Activated CD8-positive, alpha-beta T cell treated with anti-CD3 and anti-CD28 coated beads for 36 hours (primary cell): Measurements from ENCODE around the gene RPS6KA2. TPM values are rescaled to one million over a fixed set of nuclear protein-coding genes. Genes with fewer than 3 reads are reported as not detected.

Experiments
- ATAC-seq: fragments of 200-7000 bp; cut with Tn5 transposase; one replicate; pipeline ENCODE4 v1.10.0; 2021; ENCODE audit warnings: mild to moderate bottlenecking, moderate library complexity
- CTCF ChIA-PET: fragments of 350-600 bp; sonication (Branson Sonifier 250); formaldehyde crosslinking; loops from one replicate; lab custom pipeline; 2021; ENCODE audit warnings: antibody characterized with exemption; lab: Charles Lee
- POLR2A ChIA-PET: fragments of 350-600 bp; sonication (Branson Sonifier 250); formaldehyde crosslinking; loops from one replicate; lab custom pipeline; 2021; ENCODE audit warnings: antibody characterized with exemption; lab: Charles Lee
- DNase-seq: peaks from one replicate; pipeline ENCODE4 v3.0.0-alpha.2; 2020
- H3K27ac Mint-ChIP-seq: one replicate; pipeline ENCODE4 v1.8.0; 2021; ENCODE audit warnings: mild to moderate bottlenecking, mixed read lengths
- H3K27me3 Mint-ChIP-seq: one replicate; pipeline ENCODE4 v1.8.0; 2021; ENCODE audit warnings: mixed read lengths
- H3K36me3 Mint-ChIP-seq: one replicate; pipeline ENCODE4 v1.8.0; 2021; ENCODE audit warnings: low read depth, mixed read lengths
- H3K4me1 Mint-ChIP-seq: one replicate; pipeline ENCODE4 v1.8.0; 2021; ENCODE audit warnings: low read depth, mixed read lengths
- H3K4me3 Mint-ChIP-seq: one replicate; pipeline ENCODE4 v1.8.0; 2021; ENCODE audit warnings: mild to moderate bottlenecking, moderate library complexity, mixed read lengths
- H3K9me3 Mint-ChIP-seq: one replicate; pipeline ENCODE4 v1.8.0; 2021; ENCODE audit warnings: mixed read lengths
- intact Hi-C: fragments of 100-400 bp; cut with micrococcal nuclease; formaldehyde crosslinking; loops from one replicate; pipeline ENCODE4 v1.10.0; 2022
- total RNA-seq, 2 experiments: library from RNA; stranded (reverse); gene quantifications; one replicate each; pipeline ENCODE4 v1.2.3, GENCODE V29; 2021
- TF ChIP-seq, protein P1 (sequence below): fragments of 200-600 bp; IDR thresholded peaks from one replicate; pipeline ENCODE4 v1.8.0; 2022; ENCODE audit warnings: antibody characterized with exemption, mild to moderate bottlenecking

The RPS6KA2 gene
- total RNA-seq, 2 experiments from 2014 or later = 5.8 TPM

DNA sequence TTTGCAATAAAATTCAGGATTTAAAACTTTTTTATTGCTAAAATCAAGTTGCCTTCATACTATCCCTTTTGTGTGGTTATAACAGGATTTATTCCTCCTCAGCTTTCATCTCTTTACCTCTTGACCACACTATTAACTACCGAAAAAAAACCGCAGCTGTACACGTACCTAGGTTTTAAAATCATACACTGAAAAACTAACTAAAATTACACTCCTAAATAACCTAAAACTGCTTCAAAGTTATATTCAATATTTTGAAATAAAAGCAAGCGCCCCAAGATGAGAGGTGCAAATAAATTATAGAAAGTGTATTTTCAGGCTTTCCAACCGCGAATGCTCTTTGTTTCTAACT, 245.7 kb downstream of the RPS6KA2 start:
- ChIA-PET POLR2A (no interaction called here), CTCF (interaction anchor here (0.7 to 7.5 kb wide), 39 partner anchors 8 to 143 kb away, joined by 3 to 74 read pairs (median 5); partner anchors contain the start of genes PRR18 and SFT2D1)
- peak overlapping the region; percentile 60 for H3K27ac Mint-ChIP-seq
- intact Hi-C loops = loop anchor here (5.0 kb wide), 2 partner anchors 39 to 69 kb away; partner anchors contain the start of gene SFT2D1
- H3K4me3 Mint-ChIP-seq = peak overlapping the region; percentile 82
- TF ChIP-seq, protein P1, sequence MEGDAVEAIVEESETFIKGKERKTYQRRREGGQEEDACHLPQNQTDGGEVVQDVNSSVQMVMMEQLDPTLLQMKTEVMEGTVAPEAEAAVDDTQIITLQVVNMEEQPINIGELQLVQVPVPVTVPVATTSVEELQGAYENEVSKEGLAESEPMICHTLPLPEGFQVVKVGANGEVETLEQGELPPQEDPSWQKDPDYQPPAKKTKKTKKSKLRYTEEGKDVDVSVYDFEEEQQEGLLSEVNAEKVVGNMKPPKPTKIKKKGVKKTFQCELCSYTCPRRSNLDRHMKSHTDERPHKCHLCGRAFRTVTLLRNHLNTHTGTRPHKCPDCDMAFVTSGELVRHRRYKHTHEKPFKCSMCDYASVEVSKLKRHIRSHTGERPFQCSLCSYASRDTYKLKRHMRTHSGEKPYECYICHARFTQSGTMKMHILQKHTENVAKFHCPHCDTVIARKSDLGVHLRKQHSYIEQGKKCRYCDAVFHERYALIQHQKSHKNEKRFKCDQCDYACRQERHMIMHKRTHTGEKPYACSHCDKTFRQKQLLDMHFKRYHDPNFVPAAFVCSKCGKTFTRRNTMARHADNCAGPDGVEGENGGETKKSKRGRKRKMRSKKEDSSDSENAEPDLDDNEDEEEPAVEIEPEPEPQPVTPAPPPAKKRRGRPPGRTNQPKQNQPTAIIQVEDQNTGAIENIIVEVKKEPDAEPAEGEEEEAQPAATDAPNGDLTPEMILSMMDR = no peak
- no peaks in the 10 kb centered on the region for H3K36me3 Mint-ChIP-seq
- H3K27me3 Mint-ChIP-seq = no peaks in the 10 kb centered on the region
- ATAC-seq (no peak), DNase-seq (no peak)
- peaks cover 7% of the 10 kb centered on the region for H3K4me1 Mint-ChIP-seq
- no peaks in the 10 kb centered on the region for H3K9me3 Mint-ChIP-seq

DNA sequence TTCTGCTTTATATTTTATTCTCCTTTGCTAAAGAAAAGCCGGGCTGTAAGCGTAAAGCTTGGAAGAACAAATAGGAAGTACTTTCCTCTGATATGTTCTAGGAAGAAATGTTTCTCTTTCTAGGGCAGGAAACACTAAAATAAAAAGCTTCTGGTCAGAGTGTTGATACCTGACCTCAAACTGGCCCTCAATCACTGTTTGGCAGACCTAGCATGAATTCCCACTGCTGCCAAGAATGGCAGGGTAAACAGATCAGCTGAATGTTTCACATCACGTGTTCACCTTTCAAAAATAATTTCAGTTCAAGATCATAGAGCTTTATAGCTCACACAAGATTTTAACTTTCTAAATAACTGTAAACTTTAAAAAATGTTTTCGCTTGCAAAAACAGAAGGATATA, 247.3 kb downstream of the RPS6KA2 start:
- ATAC-seq (no peak), DNase-seq (no peak)
- intact Hi-C loops = loop anchor here (5.0 kb wide), 2 partner anchors 37 to 67 kb away; partner anchors contain the start of gene SFT2D1
- H3K4me1 Mint-ChIP-seq = peaks cover 16% of the 10 kb centered on the region
- no peak overlapping the region for H3K27ac Mint-ChIP-seq
- POLR2A ChIA-PET = no interaction called here
- H3K9me3 Mint-ChIP-seq = no peaks in the 10 kb centered on the region
- H3K36me3 Mint-ChIP-seq = no peaks in the 10 kb centered on the region
- TF ChIP-seq, protein P1 = no peak
- no peak overlapping the region for H3K4me3 Mint-ChIP-seq
- CTCF ChIA-PET = interaction anchor here (0.7 to 7.5 kb wide), 9 partner anchors 9 to 104 kb away, joined by 3 to 74 read pairs (median 8); partner anchors contain the start of gene SFT2D1
- no peaks in the 10 kb centered on the region for H3K27me3 Mint-ChIP-seq

DNA sequence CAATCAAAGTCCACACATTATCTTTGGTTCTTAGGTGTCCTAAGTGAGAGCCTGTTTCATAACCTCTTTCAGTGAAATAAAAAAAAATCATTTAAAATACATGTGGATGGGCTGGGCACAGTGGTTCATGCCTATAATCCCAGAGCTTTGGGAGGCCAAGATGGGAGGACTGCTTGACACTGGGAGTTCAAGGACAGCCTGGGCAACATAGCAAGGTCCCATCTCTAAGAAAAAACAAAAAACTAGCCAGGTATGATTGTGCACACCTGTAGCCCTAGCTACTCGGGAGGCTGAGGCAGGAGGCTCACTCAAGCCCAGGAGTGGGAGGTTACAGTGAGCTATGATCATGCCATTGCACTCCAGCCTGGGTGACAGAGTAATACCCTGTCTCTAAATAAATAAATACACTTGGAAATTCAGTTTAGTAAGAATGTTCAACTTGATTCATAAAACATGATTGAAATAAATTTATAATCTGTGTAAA, 247.9 kb downstream of the RPS6KA2 start:
- Mint-ChIP-seq H3K4me1 (peaks cover 14% of the 10 kb centered on the region), H3K9me3 (no peaks in the 10 kb centered on the region), H3K36me3 (no peaks in the 10 kb centered on the region), H3K4me3 (no peak overlapping the region), H3K27ac (no peak overlapping the region), H3K27me3 (no peaks in the 10 kb centered on the region)
- TF ChIP-seq, protein P1 = no peak
- ChIA-PET CTCF (interaction anchor here (0.9 to 7.5 kb wide), 8 partner anchors 8 to 103 kb away, joined by 3 to 74 read pairs (median 5); no protein-coding TSS in a partner anchor), POLR2A (no interaction called here)
- DNase-seq (no peak), ATAC-seq (no peak)
- intact Hi-C loops = no loop called here

DNA sequence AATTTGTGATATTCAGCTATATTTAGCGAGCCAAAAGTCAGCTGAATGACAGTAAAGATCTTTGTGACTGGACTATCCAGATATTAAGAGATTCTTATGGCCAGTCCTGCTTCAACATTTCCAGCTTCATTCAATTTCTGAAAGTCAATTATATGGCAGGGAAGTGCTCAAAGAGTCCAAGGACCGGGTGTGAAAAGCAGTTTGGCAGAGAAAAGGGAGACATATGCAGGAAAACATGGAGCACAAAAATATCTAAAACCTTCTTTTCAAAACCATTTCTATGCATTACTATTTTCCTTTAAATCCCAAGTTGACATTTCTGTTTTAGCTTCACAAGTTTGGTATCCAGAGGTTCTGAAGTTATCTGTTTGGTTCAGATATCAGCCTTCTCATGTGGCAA, 249.3 kb downstream of the RPS6KA2 start:
- no peak overlapping the region for H3K4me3 Mint-ChIP-seq
- H3K27me3 Mint-ChIP-seq = no peaks in the 10 kb centered on the region
- intact Hi-C loops = no loop called here
- ATAC-seq = no peak
- peaks cover 14% of the 10 kb centered on the region for H3K4me1 Mint-ChIP-seq
- H3K9me3 Mint-ChIP-seq = no peaks in the 10 kb centered on the region
- TF ChIP-seq, protein P1 = no peak
- POLR2A ChIA-PET = interaction anchor here (1.3 kb wide), 1 partner anchor 83 kb away, joined by 3 read pairs; no protein-coding TSS in a partner anchor
- CTCF ChIA-PET = interaction anchor here (1.1 to 7.5 kb wide), 3 partner anchors 11 to 66 kb away, joined by 4 to 74 read pairs (median 70); no protein-coding TSS in a partner anchor
- no peaks in the 10 kb centered on the region for H3K36me3 Mint-ChIP-seq
- DNase-seq = no peak
- no peak overlapping the region for H3K27ac Mint-ChIP-seq

DNA sequence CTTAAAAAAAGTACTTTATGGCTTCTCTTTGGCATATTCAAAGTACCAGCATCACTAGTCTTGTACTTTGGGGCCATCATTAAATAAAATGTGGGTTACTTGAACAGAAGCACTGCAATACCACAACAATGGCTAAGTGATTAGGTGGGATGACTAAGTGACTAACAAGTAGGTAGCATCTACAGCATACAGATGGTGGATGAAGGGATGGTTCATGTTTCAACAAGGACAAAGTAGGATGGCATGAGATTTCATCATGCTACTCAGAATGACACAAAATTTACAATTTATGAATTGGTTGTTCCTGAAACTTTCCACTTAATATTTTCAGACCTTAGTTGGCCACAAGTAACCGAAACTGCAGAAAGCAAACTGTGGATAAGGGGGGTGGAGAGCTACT, 252.0 kb downstream of the RPS6KA2 start:
- intact Hi-C loops = no loop called here
- Mint-ChIP-seq H3K9me3 (no peaks in the 10 kb centered on the region), H3K36me3 (no peaks in the 10 kb centered on the region), H3K4me1 (peaks cover 9% of the 10 kb centered on the region), H3K4me3 (no peak overlapping the region), H3K27me3 (no peaks in the 10 kb centered on the region), H3K27ac (no peak overlapping the region)
- DNase-seq = no peak
- CTCF ChIA-PET = interaction anchor here (7.5 kb wide), 1 partner anchor 25 kb away, joined by 70 read pairs; no protein-coding TSS in a partner anchor
- POLR2A ChIA-PET = no interaction called here
- peak; percentile 58 for ATAC-seq
- TF ChIP-seq, protein P1 = no peak
